Vagina (tissue), 2 donors: Measurements from ENCODE around the gene FSCB. TPM values are rescaled to one million over a fixed set of nuclear protein-coding genes. Genes with fewer than 3 reads are reported as not detected.

Experiments
- DNase-seq, 2 donors: peaks; one replicate each; pipeline ENCODE4 v3.0.0-alpha.2; 2017; ENCODE audit errors: extremely low spot score in 2 of 2
- H3K27ac ChIP-seq: fragments of 200-600 bp; sonication (generic); one replicate; pipeline ENCODE4 v1.5.1; 2019
- H3K27me3 ChIP-seq: fragments of 200-600 bp; sonication (generic); one replicate; pipeline ENCODE4 v1.5.1; 2019
- H3K36me3 ChIP-seq, 2 donors: fragments of 200-600 bp; sonication (generic); one replicate each; pipeline ENCODE4 v1.5.1; 2017 to 2019
- H3K4me1 ChIP-seq: fragments of 200-600 bp; sonication (generic); one replicate; pipeline ENCODE4 v1.5.1; 2019
- H3K4me3 ChIP-seq, 2 donors: fragments of 200-600 bp; sonication (generic); 1 replicate in 1 of 2; 2 replicates in 1 of 2; pipeline ENCODE4 v1.5.1; 2016 to 2019
- H3K9me3 ChIP-seq: fragments of 200-600 bp; sonication (generic); one replicate; pipeline ENCODE4 v1.5.1; 2019
- CTCF ChIP-seq, 3 experiments: fragments of 450-650 bp in 2 of 3; fragments of 200-600 bp in 1 of 3; sonication (generic) in 1 of 3; IDR thresholded peaks; one replicate each; pipeline ENCODE4 v1.5.1; 2017 to 2019; ENCODE audit warnings: antibody characterized with exemption in 3 of 3, mild to moderate bottlenecking in 2 of 3, moderate library complexity in 2 of 3
- POLR2A ChIP-seq, 2 donors: fragments of 450-650 bp; IDR thresholded peaks; one replicate each; pipeline ENCODE4 v1.6.1; 2017; ENCODE audit warnings: antibody characterized with exemption in 2 of 2, mild to moderate bottlenecking in 2 of 2, moderate library complexity in 2 of 2
- POLR2AphosphoS5 ChIP-seq, 2 donors: sonication (generic); formaldehyde crosslinking; IDR thresholded peaks; one replicate each; pipeline ENCODE4 v1.9.0; 2017; ENCODE audit warnings: antibody characterized with exemption in 2 of 2, mild to moderate bottlenecking in 2 of 2, low read depth in 1 of 2; ENCODE audit not compliant: insufficient read depth in 1 of 2
- intact Hi-C: fragments of 100-400 bp; cut with DNase I; formaldehyde crosslinking; loops from one replicate; pipeline ENCODE4 v1.15.1; 2023
- total RNA-seq: library from RNA; depleted of rRNA; stranded (reverse); fragments of >200 nt; gene quantifications from one replicate; pipeline ENCODE4 v1.2.3, GENCODE V29; 2016

FSCB gene, protein sequence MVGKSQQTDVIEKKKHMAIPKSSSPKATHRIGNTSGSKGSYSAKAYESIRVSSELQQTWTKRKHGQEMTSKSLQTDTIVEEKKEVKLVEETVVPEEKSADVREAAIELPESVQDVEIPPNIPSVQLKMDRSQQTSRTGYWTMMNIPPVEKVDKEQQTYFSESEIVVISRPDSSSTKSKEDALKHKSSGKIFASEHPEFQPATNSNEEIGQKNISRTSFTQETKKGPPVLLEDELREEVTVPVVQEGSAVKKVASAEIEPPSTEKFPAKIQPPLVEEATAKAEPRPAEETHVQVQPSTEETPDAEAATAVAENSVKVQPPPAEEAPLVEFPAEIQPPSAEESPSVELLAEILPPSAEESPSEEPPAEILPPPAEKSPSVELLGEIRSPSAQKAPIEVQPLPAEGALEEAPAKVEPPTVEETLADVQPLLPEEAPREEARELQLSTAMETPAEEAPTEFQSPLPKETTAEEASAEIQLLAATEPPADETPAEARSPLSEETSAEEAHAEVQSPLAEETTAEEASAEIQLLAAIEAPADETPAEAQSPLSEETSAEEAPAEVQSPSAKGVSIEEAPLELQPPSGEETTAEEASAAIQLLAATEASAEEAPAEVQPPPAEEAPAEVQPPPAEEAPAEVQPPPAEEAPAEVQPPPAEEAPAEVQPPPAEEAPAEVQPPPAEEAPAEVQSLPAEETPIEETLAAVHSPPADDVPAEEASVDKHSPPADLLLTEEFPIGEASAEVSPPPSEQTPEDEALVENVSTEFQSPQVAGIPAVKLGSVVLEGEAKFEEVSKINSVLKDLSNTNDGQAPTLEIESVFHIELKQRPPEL
- not detected for total RNA-seq

GRCh38 chr14:44507183-44507582 lies at the start of gene FSCB:
FSCB (minus strand) TSS chr14:44507283; CDS start chr14:44506987, 296 bp downstream.
- DNase-seq = no peak
- Histone ChIP-seq H3K27me3 (no peaks in the 10 kb centered on the region), H3K9me3 (no peaks in the 10 kb centered on the region), H3K36me3 (no peaks in the 10 kb centered on the region), H3K27ac (no peak within 1 kb of the TSS), H3K4me1 (no peaks in the 10 kb centered on the region), H3K4me3 (no peak within 1 kb of the TSS)
- intact Hi-C loops = no loop called here
- TF ChIP-seq CTCF (IDR thresholded peaks at IDR 0.05) = no peak

DNA sequence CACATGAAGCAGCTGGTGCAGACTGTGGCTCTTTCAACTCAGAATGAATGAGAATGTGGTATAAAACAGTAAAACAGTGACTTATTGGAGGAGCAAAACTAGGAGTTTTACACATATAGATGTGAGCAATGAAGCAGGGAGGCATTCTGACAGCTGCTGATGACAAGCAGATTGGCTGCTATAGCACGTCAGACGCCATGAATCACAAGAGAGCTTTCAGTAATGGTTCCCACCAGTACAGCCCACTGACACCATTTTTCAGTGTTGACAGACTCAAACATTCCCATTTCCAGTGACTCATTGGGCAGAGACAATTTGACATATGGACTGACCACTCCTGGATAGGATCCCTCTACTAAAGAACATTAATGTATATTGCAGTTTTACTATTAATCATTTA lies 24.6 kb upstream of the FSCB start:
- Histone ChIP-seq H3K27ac (no peak overlapping the region), H3K4me1 (no peaks in the 10 kb centered on the region), H3K4me3 (no peak overlapping the region), H3K27me3 (no peaks in the 10 kb centered on the region), H3K36me3 (no peaks in the 10 kb centered on the region), H3K9me3 (no peaks in the 10 kb centered on the region)
- intact Hi-C loops = no loop called here
- TF ChIP-seq POLR2A (IDR thresholded peaks at IDR 0.05) = no peak
- TF ChIP-seq CTCF (IDR thresholded peaks at IDR 0.05) = no peak
- TF ChIP-seq POLR2AphosphoS5 (IDR thresholded peaks at IDR 0.05; ENCODE audit: insufficient read depth in 1 of 2, low read depth in 1 of 2) = no peak
- DNase-seq = no peak

GRCh38 chr14:44530475-44530874 lies 23.4 kb upstream of the FSCB start:
- H3K36me3 ChIP-seq = no peaks in the 10 kb centered on the region
- TF ChIP-seq POLR2AphosphoS5 (IDR thresholded peaks at IDR 0.05; ENCODE audit: insufficient read depth in 1 of 2, low read depth in 1 of 2) = no peak
- TF ChIP-seq POLR2A (IDR thresholded peaks at IDR 0.05) = no peak
- no peak for TF ChIP-seq CTCF (IDR thresholded peaks at IDR 0.05)
- no peak for DNase-seq
- no peak overlapping the region for H3K27ac ChIP-seq
- no peaks in the 10 kb centered on the region for H3K27me3 ChIP-seq
- H3K9me3 ChIP-seq = no peaks in the 10 kb centered on the region
- intact Hi-C loops = no loop called here
- no peaks in the 10 kb centered on the region for H3K4me1 ChIP-seq
- no peak overlapping the region for H3K4me3 ChIP-seq

DNA sequence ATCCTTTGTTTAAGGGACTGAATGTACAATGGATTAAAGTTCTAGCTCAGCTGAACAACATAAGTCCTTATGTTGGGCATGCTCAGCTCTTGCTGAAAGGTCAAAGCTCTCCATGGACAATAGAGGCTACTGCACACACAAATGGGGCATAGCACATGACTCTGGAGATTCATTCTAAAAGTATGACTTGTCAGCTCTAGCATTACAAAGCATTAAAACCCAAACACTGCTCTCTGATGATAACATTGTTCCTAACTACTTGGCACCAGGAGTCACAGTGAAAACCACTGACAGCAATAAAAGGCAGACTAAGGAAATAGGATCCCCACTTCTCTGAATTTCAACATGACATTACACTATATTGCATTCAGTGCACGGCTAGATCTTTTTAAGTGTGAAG lies 21.9 kb upstream of the FSCB start:
- no peaks in the 10 kb centered on the region for H3K36me3 ChIP-seq
- no peaks in the 10 kb centered on the region for H3K4me1 ChIP-seq
- intact Hi-C loops = no loop called here
- H3K4me3 ChIP-seq = no peak overlapping the region
- DNase-seq = no peak
- H3K27me3 ChIP-seq = no peaks in the 10 kb centered on the region
- H3K9me3 ChIP-seq = no peaks in the 10 kb centered on the region
- H3K27ac ChIP-seq = no peak overlapping the region
- TF ChIP-seq POLR2A (IDR thresholded peaks at IDR 0.05) (no peak), POLR2AphosphoS5 (IDR thresholded peaks at IDR 0.05; ENCODE audit: insufficient read depth in 1 of 2, low read depth in 1 of 2) (no peak), CTCF (IDR thresholded peaks at IDR 0.05) (no peak)

DNA sequence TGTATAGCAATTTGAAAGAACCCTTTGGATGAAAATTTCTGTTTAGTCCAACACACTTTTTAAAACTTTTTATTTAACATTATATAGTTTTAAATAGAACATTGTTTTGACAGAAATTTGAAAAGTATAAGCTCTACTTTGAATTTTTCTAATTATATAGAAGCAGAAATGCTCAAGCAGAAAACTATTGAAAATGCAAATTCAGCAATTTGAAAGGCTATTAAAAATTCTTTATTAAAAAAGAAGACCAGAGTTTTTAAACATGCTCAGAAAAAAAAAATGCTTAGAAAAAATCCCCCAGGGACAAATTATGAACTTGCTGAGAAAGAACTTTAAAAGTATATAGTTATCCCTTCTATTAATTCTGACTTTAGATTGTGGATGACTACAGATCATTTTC lies 21.1 kb upstream of the FSCB start:
- no peak for TF ChIP-seq CTCF (IDR thresholded peaks at IDR 0.05)
- no peak for TF ChIP-seq POLR2AphosphoS5 (IDR thresholded peaks at IDR 0.05; ENCODE audit: insufficient read depth in 1 of 2, low read depth in 1 of 2)
- no peak for TF ChIP-seq POLR2A (IDR thresholded peaks at IDR 0.05)
- no peaks in the 10 kb centered on the region for H3K4me1 ChIP-seq
- intact Hi-C loops = no loop called here
- no peak overlapping the region for H3K27ac ChIP-seq
- no peaks in the 10 kb centered on the region for H3K9me3 ChIP-seq
- no peak overlapping the region for H3K4me3 ChIP-seq
- no peak for DNase-seq
- H3K27me3 ChIP-seq = no peaks in the 10 kb centered on the region
- no peaks in the 10 kb centered on the region for H3K36me3 ChIP-seq
